HL-60/S4 treated with phorbol 12-myristate 13-acetate at 8.2 ng/mL for 4 days and 3 days (cell line): ENCODE data around the gene ATXN7L1.
"Not testable (repeated sequence)": the region's sequence is repeated elsewhere in the genome, so short reads cannot be mapped to it uniquely, and the experiment has no call there.

ENCODE experiments used
- in situ Hi-C: fragments of 300-500 bp; cut with MboI; formaldehyde crosslinking; loops from 2 replicates; pipeline ENCODE4 v1.15.0; 2022; ENCODE audit warnings: low sequenced_read_pairs

Gene ATXN7L1

DNA sequence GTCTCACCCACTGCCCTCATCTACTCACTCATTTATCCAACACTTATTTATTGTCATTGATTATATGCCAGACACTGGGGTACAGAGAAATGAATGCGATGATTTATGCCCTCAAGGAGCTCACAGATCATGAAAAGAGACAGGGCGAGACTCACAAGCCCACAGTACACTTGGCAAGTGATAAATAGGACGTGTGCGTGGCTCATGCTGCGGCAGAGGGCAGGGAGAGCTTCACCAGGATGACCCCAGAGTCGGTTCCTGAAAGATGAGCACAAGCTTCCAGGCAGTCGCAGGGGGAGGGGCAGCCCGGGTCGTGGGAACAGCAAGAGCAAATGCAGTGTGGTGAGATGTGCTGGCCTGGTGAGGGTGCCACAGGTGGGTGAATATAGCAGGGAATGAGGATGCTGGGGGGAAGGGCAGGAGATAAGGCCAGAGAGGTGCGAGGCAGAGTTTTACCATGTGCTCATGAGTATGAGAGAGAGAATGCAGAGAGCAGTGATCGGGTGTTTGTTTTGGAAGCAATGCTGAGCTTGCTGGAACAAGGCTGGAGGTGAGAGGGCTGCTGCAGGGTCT is 70.9 kb downstream of the ATXN7L1 start:
- in situ Hi-C loops, result no loop called here

DNA sequence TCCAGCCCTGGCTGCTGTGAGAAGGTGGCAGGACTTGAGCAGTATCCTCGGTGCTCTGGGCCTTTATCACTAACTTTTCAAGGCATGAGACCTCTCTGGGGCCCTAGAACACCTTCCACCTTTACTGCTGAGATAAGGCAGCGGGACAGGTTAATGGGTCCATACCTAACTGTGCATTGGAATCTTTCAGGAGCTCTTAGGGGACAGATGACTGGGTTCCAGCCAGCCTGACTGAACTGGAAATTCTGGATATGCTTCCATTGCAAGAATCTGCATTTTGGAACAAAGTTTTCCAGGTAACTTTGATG is 73.0 kb downstream of the ATXN7L1 start:
- in situ Hi-C loops, result no loop called here

DNA sequence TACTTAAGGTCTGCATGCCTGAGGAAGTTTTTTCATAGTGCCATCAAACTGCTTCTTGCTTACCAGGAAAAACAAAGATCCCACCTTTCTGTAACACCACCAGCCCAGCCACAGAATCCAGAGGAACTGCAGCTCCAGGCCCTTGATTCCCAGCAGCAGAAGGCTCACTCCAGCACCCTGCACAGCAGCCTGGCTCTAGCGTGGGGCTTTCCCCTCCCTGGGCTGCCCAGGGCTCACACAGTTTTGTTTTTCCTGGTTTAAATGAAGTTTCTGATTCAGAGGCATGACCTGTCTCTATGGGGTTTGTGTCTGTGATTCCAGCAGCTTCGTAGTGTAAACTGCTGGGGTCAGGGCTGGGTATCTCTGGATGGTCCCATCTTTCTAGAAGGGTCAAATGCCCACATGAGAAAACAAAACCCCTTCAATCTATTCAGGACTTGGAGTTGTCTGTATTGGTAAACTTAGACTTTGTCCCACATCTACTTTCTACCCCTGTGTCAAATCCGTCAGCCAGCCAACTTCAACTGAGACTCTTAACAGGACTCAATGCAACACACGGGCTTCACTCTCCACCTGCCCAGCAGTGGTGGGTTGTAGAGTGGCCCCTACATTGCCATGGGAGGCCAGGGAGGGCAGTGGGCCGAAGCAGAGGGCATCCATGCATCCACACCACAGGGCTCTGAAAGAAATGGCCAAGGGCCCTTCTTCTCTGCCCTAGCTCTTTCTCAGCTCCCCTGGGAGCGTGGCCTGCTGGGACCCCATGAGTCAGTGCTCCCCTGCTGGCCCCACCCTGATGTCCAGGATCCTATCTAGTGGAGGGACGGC is 73.6 kb downstream of the ATXN7L1 start:
- in situ Hi-C loops, result no loop called here

DNA sequence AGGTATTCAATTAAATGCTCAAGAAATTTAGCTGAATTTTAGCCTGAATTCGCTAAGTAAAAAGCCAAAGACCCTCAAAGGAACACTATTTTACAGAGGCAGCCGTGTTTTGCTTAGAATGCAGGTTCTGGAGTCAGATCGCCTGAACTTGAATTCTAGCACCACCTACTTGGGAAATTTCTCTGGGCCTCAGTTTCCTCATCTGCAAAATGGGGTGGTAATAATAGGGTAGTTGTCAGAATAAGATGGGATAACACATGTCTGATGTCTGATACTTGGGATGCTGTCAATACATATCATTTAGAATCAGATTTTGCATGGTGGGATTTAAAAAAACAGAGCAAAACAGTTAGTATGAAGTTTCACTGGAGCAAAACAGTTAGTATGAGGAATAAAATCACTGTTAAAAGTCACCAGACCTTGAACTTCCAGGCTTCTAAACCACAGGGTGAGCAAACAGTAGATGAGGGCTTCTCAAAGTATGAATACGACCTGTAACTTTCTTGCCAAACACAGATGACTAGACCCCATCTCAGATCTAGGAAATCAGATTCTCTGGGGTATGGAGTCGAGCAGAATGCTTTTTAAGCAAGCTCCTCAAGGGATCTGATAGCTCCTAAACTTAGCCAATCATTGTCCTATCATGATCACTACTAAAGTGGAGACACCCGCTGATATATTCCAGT is 75.4 kb downstream of the ATXN7L1 start:
- in situ Hi-C loops, result no loop called here

DNA sequence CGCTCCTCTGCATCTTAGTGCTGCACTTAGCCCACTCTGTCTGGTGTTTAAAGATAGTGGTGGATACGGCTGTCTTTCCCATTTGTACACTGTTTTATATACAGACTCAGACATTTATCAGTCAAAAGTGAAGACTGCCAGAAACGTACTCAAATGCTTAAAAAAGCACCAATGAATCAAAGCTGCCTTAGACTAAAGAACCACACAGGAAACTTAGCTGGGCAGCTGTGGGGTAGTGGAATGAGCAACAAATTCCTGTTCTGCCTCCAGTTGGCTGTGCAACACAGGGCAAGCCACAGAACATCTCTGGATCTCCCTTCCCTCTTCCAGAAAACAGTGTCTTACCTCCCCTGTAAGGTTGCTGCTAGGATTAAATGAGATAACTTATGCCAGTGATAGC is 76.0 kb downstream of the ATXN7L1 start:
- in situ Hi-C loops, result no loop called here

DNA sequence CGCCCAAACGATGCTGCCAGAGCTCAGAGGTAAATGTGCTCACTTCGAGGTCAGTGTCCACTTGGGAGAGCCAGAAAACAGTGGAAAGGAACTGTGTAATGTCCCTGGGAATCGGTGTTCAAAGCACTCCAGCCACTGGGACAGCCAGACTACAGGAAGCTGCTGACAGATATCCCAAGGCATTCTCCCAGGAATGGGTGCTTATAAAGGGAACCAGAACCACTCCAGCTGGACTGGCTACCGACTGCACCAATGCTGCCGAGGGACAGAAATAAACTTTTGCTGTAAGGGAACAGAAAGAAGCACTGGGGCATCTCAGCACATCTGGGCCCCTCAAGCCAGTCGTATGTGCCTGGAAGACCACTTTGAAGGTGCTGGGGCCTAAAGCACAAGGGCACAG is 76.7 kb downstream of the ATXN7L1 start:
- in situ Hi-C loops, result no loop called here

DNA sequence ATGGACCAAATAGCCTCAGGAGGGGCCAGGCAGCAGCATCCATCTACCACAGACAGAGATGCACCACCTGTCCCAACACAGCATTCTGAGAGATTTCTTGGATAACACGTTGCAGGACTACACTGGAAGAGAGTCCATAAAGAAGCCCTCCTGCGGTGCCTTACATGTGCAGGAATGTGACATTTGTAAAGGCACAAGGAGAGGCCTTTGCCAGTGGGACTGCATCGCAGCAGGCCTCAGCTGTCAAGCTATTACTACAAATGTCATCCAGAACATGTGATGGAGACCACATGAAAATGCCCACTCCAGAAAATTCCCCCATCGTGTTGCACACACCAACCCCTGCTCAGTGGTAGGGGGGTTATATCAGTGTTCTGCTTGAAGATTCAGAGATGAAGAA is 77.4 kb downstream of the ATXN7L1 start:
- in situ Hi-C loops, result no loop called here

DNA sequence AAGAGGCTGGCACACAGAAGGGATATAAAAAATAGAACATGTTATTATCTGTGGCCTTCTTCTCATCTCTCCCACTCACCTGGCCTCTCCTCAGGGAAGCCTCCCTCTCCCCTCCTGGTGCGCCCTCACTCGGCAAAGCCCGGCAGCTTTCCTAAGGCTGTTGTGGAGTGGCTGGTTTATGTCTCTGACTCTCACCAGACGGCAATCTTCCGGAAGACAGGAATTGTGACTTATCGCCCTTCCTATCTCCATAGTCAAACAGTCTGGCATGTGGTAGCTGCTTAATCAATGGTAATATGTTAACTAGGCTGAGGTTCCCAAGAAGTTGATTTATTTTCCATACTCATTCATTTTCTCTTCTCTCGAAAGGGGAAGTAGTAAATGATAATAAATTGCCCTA is 78.7 kb downstream of the ATXN7L1 start:
- in situ Hi-C loops, result no loop called here

DNA sequence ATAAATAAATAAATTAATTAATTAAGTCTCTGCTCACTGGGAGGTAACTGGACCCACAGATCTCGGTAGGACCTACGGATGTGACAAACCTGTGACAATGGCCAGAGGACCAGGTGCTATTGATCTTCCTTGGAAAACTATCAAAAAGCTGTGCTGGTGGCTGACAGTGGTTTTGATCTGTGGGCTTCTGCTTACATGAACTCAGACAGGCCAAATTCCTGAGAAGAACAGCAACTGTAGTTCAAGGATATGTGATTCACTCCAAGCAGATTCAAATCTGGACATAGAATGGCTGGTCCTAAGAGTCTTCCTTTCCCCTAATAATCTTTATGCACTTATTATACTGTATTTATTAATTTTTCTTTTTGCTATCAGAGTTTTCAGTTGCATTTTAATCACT is 80.0 kb downstream of the ATXN7L1 start:
- in situ Hi-C loops, result no loop called here

DNA sequence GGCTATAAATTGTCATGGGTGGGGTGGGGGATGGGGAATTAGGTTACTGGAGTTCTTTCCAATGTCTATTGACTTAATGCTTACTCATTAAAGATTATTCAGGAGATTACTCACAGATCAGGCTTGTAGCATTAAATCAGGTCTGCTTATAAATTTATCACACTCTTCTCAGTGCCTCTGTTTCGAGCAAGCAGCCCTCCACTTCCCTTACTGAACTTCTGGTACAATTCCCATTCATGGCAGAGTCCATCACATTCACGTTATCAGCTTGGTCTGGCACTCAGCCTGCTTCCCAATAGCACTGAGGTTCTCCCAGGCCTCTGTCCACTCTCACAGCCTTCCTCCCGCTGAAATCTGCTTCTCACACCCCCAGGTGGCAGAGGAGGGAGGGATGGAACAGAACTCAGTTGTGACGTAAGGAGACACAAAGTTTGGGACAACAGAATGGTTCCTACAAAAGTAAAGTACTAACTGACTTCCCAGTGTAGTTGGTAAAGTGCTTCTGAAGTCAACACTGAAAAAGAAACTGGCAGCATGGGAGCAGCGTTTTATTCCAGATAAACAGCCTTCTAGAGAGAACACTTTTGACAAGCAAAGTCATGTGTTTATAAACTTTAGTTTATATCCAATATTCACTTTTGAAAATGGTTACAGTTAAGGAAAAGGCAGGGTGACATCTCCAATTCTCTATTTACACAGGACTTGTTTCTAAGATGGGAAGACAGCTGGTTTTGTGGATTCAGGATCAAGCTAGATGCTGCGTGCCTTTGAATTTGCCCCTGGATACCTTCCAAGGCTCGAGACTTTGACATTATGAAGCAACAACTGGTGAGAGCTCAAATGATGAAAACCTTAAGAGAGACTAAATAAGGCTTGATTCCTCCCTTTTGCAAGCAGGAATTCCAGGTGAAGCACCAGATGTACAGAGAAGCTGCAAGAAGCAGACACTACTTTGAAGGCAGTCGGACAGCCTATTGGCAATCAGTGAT is 81.4 kb downstream of the ATXN7L1 start:
- in situ Hi-C loops, result no loop called here

DNA sequence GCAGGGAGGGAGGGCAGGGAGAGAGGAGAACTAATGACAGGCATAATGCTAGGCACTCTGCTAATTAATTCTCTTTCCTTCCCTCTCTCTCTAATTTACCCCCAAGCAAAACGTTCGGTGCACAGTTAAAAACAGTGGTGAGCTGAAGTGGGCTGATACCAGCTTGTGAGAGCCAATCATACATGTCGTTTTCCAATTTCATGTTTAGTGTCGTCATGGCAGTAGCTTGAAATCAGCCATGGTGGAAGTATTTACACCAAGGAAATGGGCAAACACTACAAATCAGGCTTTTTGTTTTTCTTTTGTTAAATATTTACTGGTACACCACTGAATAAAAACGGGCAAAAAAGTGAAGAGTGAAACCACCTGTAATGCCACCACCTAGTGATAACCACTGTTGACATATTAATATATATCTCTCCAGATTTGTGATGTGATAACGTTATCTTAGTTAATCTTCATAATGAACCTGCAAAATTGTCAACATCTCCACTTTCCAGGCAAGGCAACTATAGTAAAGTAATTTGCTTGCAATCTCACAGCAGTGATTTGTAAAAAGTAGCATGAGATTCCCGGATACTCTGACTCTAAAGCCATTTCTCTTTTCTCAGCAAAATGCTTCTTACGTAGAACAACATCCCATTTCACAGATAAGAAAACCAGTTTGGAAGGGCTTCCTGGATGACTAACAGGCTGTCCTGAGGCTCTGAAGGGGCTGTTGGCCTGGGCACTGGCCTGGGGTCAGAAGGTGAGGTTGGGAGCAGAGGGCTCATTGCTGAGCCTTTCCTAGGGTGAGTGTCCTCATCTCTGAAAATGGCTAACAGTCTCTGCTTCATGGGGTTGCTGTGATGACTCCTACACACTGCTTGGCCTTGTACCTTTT is 83.7 kb downstream of the ATXN7L1 start:
- in situ Hi-C loops, result no loop called here

DNA sequence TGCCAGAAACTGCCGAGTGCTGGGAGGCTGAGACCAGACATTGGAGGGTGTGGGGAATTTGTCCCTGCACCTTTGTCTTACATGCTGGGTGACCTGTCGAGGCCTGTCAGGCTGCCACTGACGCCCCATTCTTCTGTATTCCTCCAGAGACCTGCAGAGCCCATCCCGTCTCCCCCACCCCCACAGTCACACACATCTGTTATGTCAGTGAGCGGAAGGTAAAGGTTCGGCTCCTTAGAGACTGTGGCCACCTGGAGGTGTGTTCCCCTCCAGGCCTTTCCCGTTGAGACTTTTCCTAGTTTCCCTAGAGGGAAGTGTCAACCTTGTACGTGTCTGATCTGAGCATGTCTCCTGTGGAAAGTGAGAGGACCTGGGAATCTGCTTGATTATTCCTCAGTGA is 84.5 kb downstream of the ATXN7L1 start:
- in situ Hi-C loops, result no loop called here

DNA sequence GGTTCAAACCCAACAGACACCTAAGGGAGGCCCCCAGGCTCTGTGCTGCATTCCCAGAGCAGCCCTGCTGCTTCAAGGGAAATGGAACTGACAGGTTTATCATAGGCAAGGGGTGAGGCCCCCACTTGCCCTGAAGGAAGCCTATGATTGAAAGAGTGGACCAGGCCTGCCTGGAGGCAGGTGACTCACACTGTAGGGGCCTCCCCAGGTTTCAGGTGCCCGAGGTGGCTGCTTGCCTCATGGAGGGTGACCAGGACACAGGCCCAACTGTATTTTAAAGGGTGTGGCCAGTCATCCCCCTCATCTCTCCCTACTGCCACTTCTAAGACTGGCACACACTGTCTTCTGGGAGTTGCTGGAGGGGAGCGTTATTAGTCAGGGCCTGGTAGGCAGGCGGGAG is 85.4 kb downstream of the ATXN7L1 start:
- in situ Hi-C loops, result no loop called here

DNA sequence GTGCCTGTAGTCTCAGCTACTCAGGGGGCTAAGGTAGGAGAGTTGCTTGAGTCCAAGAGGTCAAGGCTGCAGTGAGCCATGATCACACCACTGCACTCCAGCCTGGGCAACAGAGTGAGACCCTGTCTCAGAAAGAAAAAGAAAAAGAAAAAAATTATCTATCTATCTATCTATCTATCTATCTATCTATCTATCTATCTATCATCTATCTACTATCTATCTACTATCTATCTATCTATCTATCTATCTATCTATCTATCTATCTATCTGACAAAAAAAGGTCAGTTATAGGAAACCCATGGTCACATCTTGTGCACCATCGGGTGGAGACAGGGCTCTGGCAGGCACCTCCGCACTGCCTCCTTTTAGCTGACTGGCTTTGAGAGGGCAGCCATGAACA is 85.9 kb downstream of the ATXN7L1 start:
- in situ Hi-C loops, result not testable (repeated sequence)

DNA sequence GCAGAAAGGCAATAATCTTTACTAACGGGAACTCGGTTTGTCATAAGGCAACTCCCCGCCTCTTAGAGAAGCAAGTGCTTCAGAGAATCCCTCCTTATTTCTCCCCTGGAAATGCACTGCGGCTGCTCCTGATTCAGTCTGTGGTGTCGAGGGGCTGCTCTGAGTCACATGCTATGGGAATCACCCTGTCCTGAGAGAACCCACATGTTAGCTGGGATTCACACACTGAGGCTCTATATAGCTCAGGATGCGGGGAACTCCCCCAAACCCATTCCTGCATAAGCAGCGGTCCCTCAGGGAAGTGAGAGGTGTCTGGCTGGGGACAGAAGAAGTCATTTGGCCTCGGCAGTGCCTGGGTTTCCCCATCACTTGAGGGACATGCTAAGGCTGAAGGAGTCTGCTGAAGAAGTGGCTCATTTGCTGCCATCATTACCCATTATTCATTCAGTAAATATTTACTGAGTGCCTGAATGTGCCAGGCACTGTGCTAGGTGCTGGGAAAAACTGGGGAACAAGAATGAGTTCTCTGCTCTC is 87.5 kb downstream of the ATXN7L1 start:
- in situ Hi-C loops, result no loop called here

DNA sequence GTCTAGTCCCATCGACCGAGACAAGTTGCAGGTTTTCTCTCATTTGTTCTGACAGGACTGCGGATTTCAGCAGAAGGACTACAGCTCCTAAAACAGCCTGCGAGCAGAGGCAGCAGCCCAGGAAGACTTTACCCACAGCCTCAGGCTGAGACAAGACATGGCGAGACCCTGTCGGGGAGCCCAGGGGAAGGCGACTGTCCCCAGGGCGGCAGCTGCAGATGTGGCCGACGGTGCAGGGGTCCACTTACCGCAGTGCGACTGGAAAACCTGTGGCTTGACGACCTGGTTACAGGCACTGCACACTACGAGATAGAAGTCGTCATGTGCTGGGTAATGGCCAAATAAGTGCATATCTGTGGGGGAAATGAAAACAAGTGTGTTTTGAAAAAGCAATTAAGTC is 88.0 kb downstream of the ATXN7L1 start:
- in situ Hi-C loops, result no loop called here

DNA sequence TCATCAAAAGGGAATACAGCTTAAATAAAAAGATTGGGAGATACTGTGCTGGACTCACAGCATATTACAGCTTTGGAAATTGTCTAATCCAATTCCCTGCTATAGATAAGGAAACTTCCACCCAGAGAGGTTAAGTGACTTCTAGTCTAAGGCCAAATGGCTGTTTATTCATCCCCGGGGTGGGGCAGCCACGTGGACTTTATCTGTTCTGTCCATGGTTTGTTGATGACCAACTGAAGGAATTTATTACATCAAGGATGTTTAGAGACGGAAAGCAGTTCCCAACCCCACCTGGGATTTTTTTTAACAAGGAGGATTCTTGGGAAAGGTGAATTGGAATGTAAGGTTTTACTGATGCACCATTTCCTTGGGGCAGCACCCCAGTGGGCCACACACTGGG is 88.6 kb downstream of the ATXN7L1 start:
- in situ Hi-C loops, result no loop called here

DNA sequence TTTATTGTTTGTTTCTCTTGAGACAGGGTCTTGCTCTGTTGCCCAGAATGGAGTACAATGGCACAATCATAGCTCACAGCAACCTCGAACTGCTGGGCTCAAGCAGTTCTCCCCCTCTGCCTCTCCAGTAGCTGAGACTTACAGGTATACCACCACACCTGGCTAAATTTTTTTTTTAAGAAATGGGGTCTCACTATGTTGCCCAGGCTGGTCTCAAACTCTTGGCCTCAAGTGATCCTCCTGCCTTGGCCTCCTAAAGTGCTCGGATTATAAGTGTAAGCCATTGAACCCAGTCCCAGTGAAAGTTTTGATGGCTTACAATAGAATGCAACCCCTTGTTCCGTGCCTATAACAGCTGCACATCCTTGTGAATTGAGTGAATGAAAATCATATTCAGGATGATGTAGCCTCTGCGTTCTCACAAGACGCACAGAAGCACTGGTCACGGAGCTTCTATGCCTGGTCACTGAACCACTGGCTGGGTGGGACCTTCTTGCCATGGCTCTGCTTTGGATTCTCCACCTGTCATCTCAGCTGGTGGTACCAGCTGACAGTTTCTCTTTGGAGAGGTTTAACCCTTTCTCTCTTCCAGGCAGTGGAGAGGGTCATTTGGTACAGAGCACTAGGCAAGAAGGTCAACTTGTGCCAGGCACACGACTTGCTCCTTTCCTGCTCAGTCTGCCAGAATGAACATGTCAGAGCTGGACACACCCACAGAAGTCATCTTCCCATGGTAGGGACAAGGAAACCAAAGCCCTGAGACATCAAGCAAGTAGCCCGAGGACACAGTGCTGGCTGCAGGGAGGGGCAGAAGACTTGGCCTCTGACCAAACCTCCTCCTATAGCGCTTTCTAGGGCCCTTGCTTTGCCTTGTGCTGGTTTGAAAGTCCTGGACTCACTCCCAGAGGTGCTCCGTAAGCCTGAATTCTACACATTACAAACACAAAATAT is 89.6 kb downstream of the ATXN7L1 start:
- in situ Hi-C loops, result no loop called here
